Tibial nerve (tissue), 3 donors: ENCODE results near the gene GARIN5A.

Experiments used
- CTCF ChIP-seq, 5 experiments: fragments of 200-600 bp in 3 of 5; fragments of 450-650 bp in 2 of 5; sonication (generic) in 3 of 5; IDR thresholded peaks; one replicate each; pipeline ENCODE4 v1.5.1; 2016 to 2019; ENCODE audit warnings: antibody characterized with exemption in 5 of 5, mild to moderate bottlenecking in 3 of 5, moderate library complexity in 2 of 5
- POLR2A ChIP-seq, 2 donors: fragments of 450-650 bp; IDR thresholded peaks; one replicate each; pipeline ENCODE4 v1.6.1; 2017; ENCODE audit warnings: antibody characterized with exemption in 2 of 2, mild to moderate bottlenecking in 2 of 2, moderate library complexity in 2 of 2

- no peak for TF ChIP-seq POLR2A (IDR thresholded peaks at IDR 0.05)
- TF ChIP-seq CTCF (IDR thresholded peaks at IDR 0.05) = no peak
Observed at GRCh38 chr19:50450369-50451222, 26.1 kb downstream of the GARIN5A start.
